Gastrocnemius medialis (tissue), 4 donors: ENCODE data around the gene MYB.

ENCODE experiments used
- CTCF ChIP-seq, 5 experiments: fragments of 450-650 bp in 3 of 5; fragments of 200-600 bp in 2 of 5; sonication (generic) in 2 of 5; IDR thresholded peaks in 4 of 5; conservative IDR thresholded peaks in 1 of 5; 1 replicate in 4 of 5; 2 replicates in 1 of 5; pipeline ENCODE4 v1.5.1; 2016 to 2019; ENCODE audit warnings: antibody characterized with exemption in 5 of 5, mild to moderate bottlenecking in 3 of 5, moderate library complexity in 3 of 5
- POLR2A ChIP-seq, 2 donors: fragments of 450-650 bp; IDR thresholded peaks; one replicate each; pipeline ENCODE4 v1.6.1; 2017; ENCODE audit warnings: antibody characterized with exemption in 2 of 2, mild to moderate bottlenecking in 2 of 2, moderate library complexity in 2 of 2

DNA sequence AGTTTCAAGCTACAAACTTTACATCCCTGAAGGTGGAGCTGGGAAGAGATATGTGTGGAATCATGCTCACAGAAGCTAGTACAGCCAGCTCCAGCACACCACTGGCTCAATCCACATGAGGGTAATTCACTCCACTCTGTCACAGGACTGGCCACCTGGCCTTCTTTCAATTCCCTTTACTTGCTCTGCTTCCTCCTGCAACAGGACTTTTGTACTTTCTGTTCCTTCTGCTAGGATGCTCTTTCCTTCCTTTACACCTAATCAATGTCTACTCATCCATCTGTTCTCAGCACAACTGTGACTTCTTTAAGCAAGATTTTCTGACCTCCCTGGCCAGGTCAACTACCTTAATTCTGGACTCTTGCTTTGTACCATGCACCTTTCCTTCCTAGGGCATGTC is 39.4 kb upstream of the MYB start:
- TF ChIP-seq CTCF (IDR thresholded peaks at IDR 0.05 in 4 of 5, conservative IDR thresholded peaks at IDR 0.05 in 1 of 5) = no peak
- no peak for TF ChIP-seq POLR2A (IDR thresholded peaks at IDR 0.05)
